D721Med (cell line): ENCODE measurements around the gene TGFBR3.

Source experiments
- DNase-seq: peaks from one replicate; pipeline ENCODE4 v3.0.0; 2011; ENCODE audit warnings: low spot score; ENCODE audit not compliant: insufficient read length
- FAIRE-seq: peaks from 2 replicates; lab custom pipeline; 2011; peaks lifted over from hg19 to GRCh38; lab: Jason Lieb, UNC
- CTCF ChIP-seq: IDR thresholded peaks from 2 replicates; pipeline ENCODE4 v1.5.1; 2012; ENCODE audit warnings: mild to moderate bottlenecking, control low read depth; ENCODE audit not compliant: insufficient read depth; ENCODE audit errors: missing control alignments

Gene TGFBR3

GRCh38 chr1:91736146-91736714 is 149.7 kb downstream of the TGFBR3 start:
- no peak for DNase-seq
- FAIRE-seq: no peak
- TF ChIP-seq CTCF: no peak

GRCh38 chr1:91735266-91735845 is 150.6 kb downstream of the TGFBR3 start:
- DNase-seq: no peak
- no peak for TF ChIP-seq CTCF
- no peak for FAIRE-seq

- FAIRE-seq (no peak), DNase-seq (no peak)
- TF ChIP-seq CTCF: no peak
These were observed 151.2 kb downstream of the TGFBR3 start for GRCh38 chr1:91734761-91735160.

- DNase-seq (no peak), FAIRE-seq (no peak)
These were observed 152.7 kb downstream of the TGFBR3 start for GRCh38 chr1:91733108-91733710.

GRCh38 chr1:91732291-91733107 is 153.5 kb downstream of the TGFBR3 start:
- no peak for FAIRE-seq
- TF ChIP-seq CTCF: no peak
- DNase-seq: no peak

More at GRCh38 chr1:91733108-91733710, 152.7 kb downstream of the TGFBR3 start:
- TF ChIP-seq CTCF: no peak

- FAIRE-seq (no peak), DNase-seq (no peak)
- TF ChIP-seq CTCF: no peak
These were observed 154.1 kb downstream of the TGFBR3 start for GRCh38 chr1:91731815-91732214.
